ENCODE data around the gene CSNK2A1. TPM values are rescaled to one million over a fixed set of nuclear protein-coding genes. Genes with fewer than 3 reads are reported as not detected.

The CSNK2A1 gene
- total RNA-seq, 1 experiment from 2014 or later, result 229 TPM

GRCh38 chr20:560680-561079 is 17.1 kb upstream of the CSNK2A1 start:
- Mint-ChIP-seq H3K4me3 (no peak overlapping the region), H3K4me1 (peaks cover 7 to 8% of the 10 kb centered on the region in 2 experiments), H3K36me3 (ENCODE audit: insufficient read depth in 1 of 3, low read depth in 3 of 3) (no peaks in the 10 kb centered on the region), H3K27me3 (ENCODE audit: low read depth) (peaks cover 4% of the 10 kb centered on the region), H3K27ac (no peak overlapping the region), H3K9me3 (no peaks in the 10 kb centered on the region; a peak in 1 of 5 replicates)
- Histone ChIP-seq H3K9me3 (ENCODE audit: control insufficient read depth, low read depth, low read length) (no peaks in the 10 kb centered on the region), H3K56ac (ENCODE audit: insufficient read length, low read depth, low read length) (no peak overlapping the region), H2AFZ (ENCODE audit: low read length) (no peak overlapping the region), H3K27ac (ENCODE audit: insufficient read length, low read depth, low read length) (no peak overlapping the region), H2BK120ac (ENCODE audit: low read depth, low read length, poor library complexity, severe bottlenecking) (no peak overlapping the region), H2BK15ac (ENCODE audit: low read depth, low read length) (no peak overlapping the region), H3K9ac (ENCODE audit: extremely low read depth, insufficient read length, low read length) (no peak overlapping the region), H3K4me2 (ENCODE audit: insufficient read depth, insufficient read length, low read length) (no peak overlapping the region), H2BK12ac (ENCODE audit: insufficient read length, low read depth, low read length) (no peak overlapping the region), H3K14ac (ENCODE audit: insufficient read depth, low read length) (no peak overlapping the region), H3K79me1 (ENCODE audit: insufficient read depth, low read depth, low read length, poor library complexity, severe bottlenecking) (no peaks in the 10 kb centered on the region), H3K23ac (ENCODE audit: insufficient read length, low read depth, low read length) (no peak overlapping the region), H3K27me3 (ENCODE audit: insufficient read depth, low read length) (no peaks in the 10 kb centered on the region), H3K18ac (ENCODE audit: insufficient read length, low read depth, low read length) (no peak overlapping the region), H3T11ph (ENCODE audit: low read length) (no peak overlapping the region), H3K4me1 (ENCODE audit: insufficient read depth, low read length) (no peaks in the 10 kb centered on the region), H3K79me2 (ENCODE audit: insufficient read depth, low read length) (no peaks in the 10 kb centered on the region), H4K20me1 (ENCODE audit: control insufficient read depth, insufficient read depth, insufficient read length) (peaks cover 3% of the 10 kb centered on the region), H4K8ac (replicated peaks; ENCODE audit: insufficient read length, low read depth, low read length) (no peak overlapping the region), H2BK20ac (ENCODE audit: low read depth, low read length, poor library complexity, severe bottlenecking) (no peak overlapping the region), H3K23me2 (ENCODE audit: insufficient read length, low read depth, low read length, poor library complexity, severe bottlenecking) (no peaks in the 10 kb centered on the region), H4K5ac (ENCODE audit: insufficient read length, low read depth, low read length) (no peak overlapping the region), H4K91ac (ENCODE audit: insufficient read length, low read depth, low read length) (no peak overlapping the region), H2AK5ac (ENCODE audit: insufficient read length, low read length) (no peak overlapping the region), H3K4ac (ENCODE audit: low read depth, low read length) (no peak overlapping the region), H2BK5ac (ENCODE audit: insufficient read length, low read length) (no peak overlapping the region)
- no peak for DNase-seq
- TF ChIP-seq CTCF (conservative IDR thresholded peaks at IDR 0.05), result peak; percentile 21; the same call in 1 of the 3 replicates
- WGBS (ENCODE audit: extremely low coverage, insufficient read length, low lambda C conversion rate), result no CpG with 5 or more reads among the region's 2 CpGs
